K562 (cell line): Measurements from ENCODE around the gene TBXAS1. TPM values are rescaled to one million over a fixed set of nuclear protein-coding genes. Genes with fewer than 3 reads are reported as not detected.
A peak's percentile ranks its signal among the peaks of the same experiment; 100 is the strongest.

Source experiments
- BRD9 ChIP-seq: fragments of 450-650 bp; IDR thresholded peaks from 2 replicates; pipeline ENCODE4 v1.6.1; 2018; ENCODE audit warnings: low read depth; ENCODE audit not compliant: partially characterized antibody
- CBFA2T3 ChIP-seq: fragments of 450-650 bp; IDR thresholded peaks from 2 replicates; pipeline ENCODE4 v1.6.1; 2017
- CGGBP1 ChIP-seq: fragments of 250-450 bp; sonication (Bioruptor Pico); IDR thresholded peaks from 2 replicates; pipeline ENCODE4 v1.9.0; 2021; ENCODE audit warnings: mild to moderate bottlenecking
- CHAMP1 ChIP-seq: fragments of 450-650 bp; IDR thresholded peaks from 2 replicates; pipeline ENCODE4 v1.6.1; 2016; ENCODE audit warnings: mild to moderate bottlenecking
- DDX20 ChIP-seq: fragments of 450-650 bp; IDR thresholded peaks from 2 replicates; pipeline ENCODE4 v1.6.1; 2016; ENCODE audit warnings: missing genetic modification characterization, low read depth, mild to moderate bottlenecking, missing compliant biosample characterization, moderate library complexity
- E2F6 ChIP-seq, 2 experiments: IDR thresholded peaks; 2 replicates each; pipeline ENCODE4 v1.6.1; 2011; ENCODE audit warnings: borderline replicate concordance in 1 of 2, control low read depth in 1 of 2, low read depth in 1 of 2, low read length in 1 of 2, mild to moderate bottlenecking in 1 of 2, mixed read lengths in 1 of 2, moderate library complexity in 1 of 2; ENCODE audit not compliant: insufficient read depth in 1 of 2, insufficient read length in 1 of 2, poor library complexity in 1 of 2, severe bottlenecking in 1 of 2; ENCODE audit errors: extremely low read depth in 1 of 2
- ELF1 ChIP-seq: fragments of 200-800 bp; sonication (Bioruptor generic); IDR thresholded peaks from 2 replicates; pipeline ENCODE4 v1.6.1; 2016; ENCODE audit warnings: missing genetic modification characterization, missing compliant biosample characterization
- HIVEP1 ChIP-seq: fragments of 250-450 bp; sonication (Bioruptor Pico); IDR thresholded peaks from 2 replicates; pipeline ENCODE4 v1.4.0; 2020; ENCODE audit warnings: mild to moderate bottlenecking
- HMG20B ChIP-seq: fragments of 250-450 bp; sonication (Bioruptor Pico); IDR thresholded peaks from 2 replicates; pipeline ENCODE4 v1.5.0; 2021; ENCODE audit warnings: mild to moderate bottlenecking
- MIER1 ChIP-seq: fragments of 450-650 bp; IDR thresholded peaks from 2 replicates; pipeline ENCODE4 v1.6.1; 2016; ENCODE audit warnings: antibody characterized with exemption, mild to moderate bottlenecking, low read depth
- MXI1 ChIP-seq: IDR thresholded peaks from 2 replicates; pipeline ENCODE4 v1.6.1; 2011; ENCODE audit warnings: low read depth, mild to moderate bottlenecking, improper control_type of control experiment, low read length
- NCOA6 ChIP-seq: fragments of 450-650 bp; IDR thresholded peaks from 2 replicates; pipeline ENCODE4 v1.6.1; 2017; ENCODE audit warnings: mild to moderate bottlenecking
- NR0B1 ChIP-seq: fragments of 450-650 bp; IDR thresholded peaks from one replicate; pipeline ENCODE4 v1.6.1; 2018; ENCODE audit warnings: mild to moderate bottlenecking, moderate library complexity; ENCODE audit not compliant: partially characterized antibody
- RBBP5 ChIP-seq: fragments of 200-600 bp; sonication (generic); IDR thresholded peaks from 2 replicates; pipeline ENCODE4 v1.6.1; 2012; ENCODE audit warnings: borderline replicate concordance, mild to moderate bottlenecking, low read length, control low read depth, inconsistent platforms; ENCODE audit not compliant: insufficient read depth, poor library complexity, severe bottlenecking
- SAFB ChIP-seq: fragments of 200-400 bp; formaldehyde crosslinking; IDR thresholded peaks from 2 replicates; pipeline ENCODE4 v1.6.1; 2017; ENCODE audit warnings: low read depth, low read length, borderline replicate concordance
- SIRT6 ChIP-seq: IDR thresholded peaks from one replicate; pipeline ENCODE4 v1.6.1; 2012; ENCODE audit warnings: low read depth, mild to moderate bottlenecking, control low read depth, inconsistent platforms, low read length, moderate library complexity
- SOX6 ChIP-seq: fragments of 450-650 bp; IDR thresholded peaks from 2 replicates; pipeline ENCODE4 v1.6.1; 2014; ENCODE audit warnings: mild to moderate bottlenecking
- TFAM ChIP-seq: fragments of 250-450 bp; sonication (Bioruptor Pico); conservative IDR thresholded peaks from 2 replicates; pipeline ENCODE4 v1.5.0; 2021; ENCODE audit warnings: mild to moderate bottlenecking, moderate library complexity
- ZFP36 ChIP-seq: fragments of 150-350 bp; IDR thresholded peaks from 2 replicates; pipeline ENCODE4 v1.6.1; 2018; ENCODE audit warnings: low read length, low read depth; ENCODE audit not compliant: partially characterized antibody
- ZNF224 ChIP-seq: sonication (generic); formaldehyde crosslinking; IDR thresholded peaks from 2 replicates; pipeline ENCODE4 v1.8.0; 2022; ENCODE audit warnings: mild to moderate bottlenecking, missing genetic modification reagents
- ZNF76 ChIP-seq: fragments of 250-450 bp; sonication (Bioruptor Pico); IDR thresholded peaks from 2 replicates; pipeline ENCODE4 v1.4.0; 2020; ENCODE audit warnings: mild to moderate bottlenecking, moderate library complexity, borderline replicate concordance
- polyA plus RNA-seq, 8 experiments: library from polyadenylated mRNA; depleted of rRNA in 4 of 8; stranded (reverse) in 5 of 8; unstranded in 3 of 8; fragments of >200 nt; fragmentation: Nextera tagmentation in 2 of 8; fragmentation: Illumina TruSeq in 1 of 8; extraction: Ambion mirVana in 2 of 8; extraction: Trizol in 1 of 8; gene quantifications; 2 replicates each; pipeline versions ENCODE4 v1.2.1 to v1.2.3, GENCODE V29; 2011 to 2014; ENCODE audit warnings: inconsistent platforms in 1 of 8, missing spikeins in 1 of 8
- total RNA-seq, 7 experiments: library from RNA; depleted of rRNA in 6 of 7; stranded (reverse); fragments of >200 nt in 6 of 7; fragmentation: Illumina TruSeq in 2 of 7; extraction: Trizol in 2 of 7; gene quantifications; 2 replicates each; pipeline versions ENCODE4 v1.2.1 to v1.2.3, GENCODE V29; 2011 to 2021; ENCODE audit warnings: low replicate concordance in 1 of 7

The TBXAS1 gene
- total and polyA plus RNA-seq, 9 of the 15 experiments (the other 6 are each of a cell fraction or from before 2014, with no cell fraction given) = 1.1 to 8.3 (median 1.9) TPM

GRCh38 chr7:140062528-140063299 is 233.7 kb downstream of the TBXAS1 start, which contains the start of gene PARP12 (continued):
- TF ChIP-seq E2F6 (IDR thresholded peaks at IDR 0.05; ENCODE audit: borderline replicate concordance in 1 of 2, extremely low read depth in 1 of 2, insufficient read depth in 1 of 2, insufficient read length in 1 of 2, low read depth in 1 of 2, low read length in 1 of 2, poor library complexity in 1 of 2, severe bottlenecking in 1 of 2) (peak; percentile 89 to 96), TFAM (CRISPR knock-in tag) (no peak), CGGBP1 (CRISPR knock-in tag) (no peak), CBFA2T3 (peak; percentile 33), ELF1 (tag) (peak; percentile 84), MIER1 (no peak), SAFB (peak; percentile 1; the same call in 1 of the 2 replicates), NCOA6 (peak; percentile 98), SIRT6 (no peak), ZNF76 (CRISPR knock-in tag) (no peak), MXI1 (peak; percentile 86), BRD9 (no peak), HIVEP1 (no peak), ZNF224 (CRISPR knock-in tag) (peak; percentile 67; the same call in 1 of the 2 replicates), CHAMP1 (no peak), RBBP5 (peak; percentile 100), SOX6 (no peak; the same call in none of the 2 replicates), NR0B1 (no peak), HMG20B (CRISPR knock-in tag) (no peak), DDX20 (tag) (no peak), ZFP36 (no peak)
